Measurements from ENCODE around the gene PHF12.

The PHF12 gene

GRCh38 chr17:28951428-28951990, at the start of gene PHF12:
TSS of gene PHF12 (minus strand) at chr17:28951518. CDS start at chr17:28950960, 558 bp downstream.
- DNase-seq = peak; percentile 97 to 98

- DNase-seq = no peak
These were observed 49.7 kb upstream of the PHF12 start for GRCh38 chr17:29000973-29001372.

- DNase-seq = no peak
These were observed 47.9 kb upstream of the PHF12 start for GRCh38 chr17:28999206-28999605.

- DNase-seq = peak; percentile 35 to 52
These were observed 46.5 kb upstream of the PHF12 start for GRCh38 chr17:28997806-28998205.

GRCh38 chr17:28996554-28997096, 45.3 kb upstream of the PHF12 start:
- DNase-seq = no peak

- DNase-seq = no peak
These were observed 42.5 kb upstream of the PHF12 start for GRCh38 chr17:28993645-28994426.

GRCh38 chr17:28992625-28993600, 41.6 kb upstream of the PHF12 start:
- no peak for DNase-seq

- DNase-seq = no peak
These were observed 40.9 kb upstream of the PHF12 start for GRCh38 chr17:28992185-28992584.

- no peak for DNase-seq
These were observed 40.5 kb upstream of the PHF12 start for GRCh38 chr17:28991779-28992178.

- no peak for DNase-seq
These were observed 37.7 kb upstream of the PHF12 start for GRCh38 chr17:28989028-28989427.

- no peak for DNase-seq
These were observed 37.2 kb upstream of the PHF12 start for GRCh38 chr17:28988475-28988874.

GRCh38 chr17:28986714-28987655, 35.7 kb upstream of the PHF12 start:
- no peak for DNase-seq

GRCh38 chr17:28985950-28986713, 34.8 kb upstream of the PHF12 start:
- DNase-seq = peak in 1 of 2 experiments; percentile 27

GRCh38 chr17:28983286-28984230, 32.2 kb upstream of the PHF12 start:
- no peak for DNase-seq

GRCh38 chr17:28982131-28982793, 30.9 kb upstream of the PHF12 start:
- no peak for DNase-seq

- DNase-seq = no peak
These were observed 27.1 kb upstream of the PHF12 start for GRCh38 chr17:28978356-28978964.

- no peak for DNase-seq
These were observed 26.5 kb upstream of the PHF12 start for GRCh38 chr17:28977659-28978355.

- no peak for DNase-seq
These were observed 24.3 kb upstream of the PHF12 start for GRCh38 chr17:28975646-28976045.

Data from NCI-H187 (cell line).